H1 (cell line): ENCODE measurements around the gene APOL1. TPM values are rescaled to one million over a fixed set of nuclear protein-coding genes. Genes with fewer than 3 reads are reported as not detected.
"Not testable (repeated sequence)": the region's sequence is repeated elsewhere in the genome, so short reads cannot be mapped to it uniquely, and the experiment has no call there.

ENCODE experiments used
- CTCF ChIA-PET: fragments of 300-600 bp; sonication (Branson Sonifier 250); formaldehyde crosslinking; loops from one replicate; lab custom pipeline; 2021; ENCODE audit not compliant: partially characterized antibody; lab: Charles Lee
- POLR2A ChIA-PET: fragments of 300-600 bp; sonication (Branson Sonifier 250); formaldehyde crosslinking; loops from one replicate; lab custom pipeline; 2021; ENCODE audit warnings: inconsistent platforms; ENCODE audit not compliant: partially characterized antibody; lab: Charles Lee
- DNase-seq, 2 experiments: peaks; one replicate each; pipeline versions ENCODE4 v3.0.0 to v3.0.0-alpha.2; 2010 to 2022; ENCODE audit warnings: low spot score in 2 of 2, low read depth in 1 of 2, mixed read lengths in 1 of 2
- FAIRE-seq: peaks from 2 replicates; lab custom pipeline; 2011; peaks lifted over from hg19 to GRCh38; lab: Jason Lieb, UNC
- H2AFZ ChIP-seq: 2 replicates; pipeline ENCODE4 v1.8.1; 2012; ENCODE audit warnings: low read length, inconsistent platforms
- H2AK5ac ChIP-seq: 2 replicates; pipeline ENCODE4 v1.6.1; 2013; ENCODE audit warnings: low read depth, low read length
- H2BK120ac ChIP-seq: replicated peaks from 2 replicates; pipeline ENCODE3; 2013; ENCODE audit warnings: low read depth, low read length, inconsistent platforms
- H2BK12ac ChIP-seq: 2 replicates; pipeline ENCODE4 v1.6.1; 2013; ENCODE audit warnings: low read depth, low read length
- H2BK15ac ChIP-seq: 2 replicates; pipeline ENCODE4 v1.6.1; 2013; ENCODE audit warnings: low read length
- H2BK20ac ChIP-seq: 2 replicates; pipeline ENCODE4 v1.6.1; 2013; ENCODE audit warnings: low read length
- H2BK5ac ChIP-seq: 2 replicates; pipeline ENCODE4 v1.6.1; 2013; ENCODE audit warnings: low read depth, low read length
- H3K14ac ChIP-seq: 2 replicates; pipeline ENCODE4 v1.6.1; 2013; ENCODE audit warnings: inconsistent platforms; ENCODE audit not compliant: insufficient read length
- H3K18ac ChIP-seq: 2 replicates; pipeline ENCODE4 v1.6.1; 2013; ENCODE audit warnings: low read length; ENCODE audit errors: extremely low read depth
- H3K23ac ChIP-seq: 2 replicates; pipeline ENCODE4 v1.6.1; 2013; ENCODE audit warnings: inconsistent platforms; ENCODE audit not compliant: insufficient read length
- H3K23me2 ChIP-seq: 2 replicates; pipeline ENCODE4 v1.6.1; 2013; ENCODE audit warnings: low read depth, low read length
- H3K27ac ChIP-seq: 2 replicates; pipeline ENCODE4 v1.6.1; 2011; ENCODE audit warnings: low read depth, low read length, inconsistent platforms
- H3K27me3 ChIP-seq, 4 experiments: replicated peaks in 1 of 4; 1 replicate in 1 of 4; 2 replicates in 3 of 4; pipeline versions ENCODE4 v1.6.1 to v1.8.1; 2011 to 2013; ENCODE audit warnings: low read length in 3 of 4, mild to moderate bottlenecking in 3 of 4, inconsistent platforms in 2 of 4, mixed read lengths in 2 of 4, moderate library complexity in 1 of 4; ENCODE audit not compliant: control insufficient read depth in 3 of 4, insufficient read depth in 3 of 4; ENCODE audit errors: extremely low read depth in 1 of 4
- H3K36me3 ChIP-seq, 4 experiments: 2 replicates each; pipeline versions ENCODE4 v1.6.1 to v1.8.1; 2011 to 2013; ENCODE audit warnings: mild to moderate bottlenecking in 4 of 4, low read length in 3 of 4, moderate library complexity in 2 of 4, control low read depth in 1 of 4, inconsistent platforms in 1 of 4; ENCODE audit not compliant: insufficient read depth in 4 of 4, control insufficient read depth in 2 of 4
- H3K4ac ChIP-seq: replicated peaks from 2 replicates; pipeline ENCODE3; 2013; ENCODE audit warnings: low read length, low read depth, mixed read lengths, inconsistent platforms; ENCODE audit not compliant: insufficient read length
- H3K4me1 ChIP-seq, 4 experiments: replicated peaks in 1 of 4; 1 replicate in 1 of 4; 2 replicates in 3 of 4; pipeline versions ENCODE4 v1.6.1 to v1.8.1; 2011 to 2013; ENCODE audit warnings: low read length in 3 of 4, inconsistent platforms in 2 of 4, mixed read lengths in 1 of 4; ENCODE audit not compliant: insufficient read depth in 4 of 4, control insufficient read depth in 3 of 4
- H3K4me2 ChIP-seq, 2 experiments: 2 replicates each; pipeline versions ENCODE4 v1.6.1 to v1.8.1; 2011 to 2013; ENCODE audit warnings: low read depth in 2 of 2, low read length in 2 of 2, control low read depth in 1 of 2, inconsistent platforms in 1 of 2, mild to moderate bottlenecking in 1 of 2; ENCODE audit not compliant: insufficient read depth in 1 of 2
- H3K4me3 ChIP-seq, 4 experiments: fragments of 200-600, 300-600 bp in 1 of 4; sonication (generic), shearing (Covaris generic), sonication (Bioruptor Twin) in 1 of 4; 2 replicates each; pipeline versions ENCODE4 v1.5.1 to v1.8.1; 2011 to 2016; ENCODE audit warnings: low read length in 4 of 4, low read depth in 3 of 4, control low read depth in 2 of 4, inconsistent platforms in 2 of 4, mild to moderate bottlenecking in 2 of 4, mixed read lengths in 1 of 4, moderate library complexity in 1 of 4; ENCODE audit not compliant: insufficient read depth in 2 of 4; ENCODE audit errors: extremely low read depth in 1 of 4
- H3K56ac ChIP-seq: replicated peaks from 2 replicates; pipeline ENCODE3; 2013; ENCODE audit warnings: low read depth, mild to moderate bottlenecking, mixed read lengths, low read length, inconsistent platforms; ENCODE audit not compliant: insufficient read length
- H3K79me1 ChIP-seq: 2 replicates; pipeline ENCODE4 v1.6.1; 2013; ENCODE audit warnings: low read depth, low read length, control low read depth
- H3K79me2 ChIP-seq, 2 experiments: 2 replicates each; pipeline versions ENCODE4 v1.6.1 to v1.8.1; 2012 to 2013; ENCODE audit warnings: low read length in 2 of 2, mild to moderate bottlenecking in 2 of 2, inconsistent platforms in 1 of 2; ENCODE audit not compliant: insufficient read depth in 2 of 2, control insufficient read depth in 1 of 2
- H3K9ac ChIP-seq, 4 experiments: replicated peaks in 1 of 4; 1 replicate in 1 of 4; 2 replicates in 3 of 4; pipeline versions ENCODE4 v1.6.1 to v1.8.1; 2011 to 2013; ENCODE audit warnings: low read depth in 3 of 4, low read length in 3 of 4, control low read depth in 2 of 4, mild to moderate bottlenecking in 2 of 4, moderate library complexity in 2 of 4, inconsistent platforms in 1 of 4; ENCODE audit errors: extremely low read depth in 1 of 4
- H3K9me3 ChIP-seq, 2 experiments: 2 replicates each; pipeline versions ENCODE4 v1.6.1 to v1.8.1; 2012 to 2013; ENCODE audit warnings: mild to moderate bottlenecking in 2 of 2, moderate library complexity in 2 of 2, control low read depth in 1 of 2, inconsistent platforms in 1 of 2, low read depth in 1 of 2, low read length in 1 of 2, mixed read lengths in 1 of 2; ENCODE audit not compliant: insufficient read depth in 2 of 2
- H4K20me1 ChIP-seq, 2 experiments: replicated peaks in 1 of 2; 2 replicates each; pipeline versions ENCODE3 to v1.8.1; 2011 to 2013; ENCODE audit warnings: inconsistent platforms in 2 of 2, low read length in 2 of 2, mild to moderate bottlenecking in 1 of 2; ENCODE audit not compliant: insufficient read depth in 2 of 2, control insufficient read depth in 1 of 2
- H4K5ac ChIP-seq: 2 replicates; pipeline ENCODE4 v1.6.1; 2013; ENCODE audit warnings: low read length, low read depth, mixed read lengths, inconsistent platforms; ENCODE audit not compliant: insufficient read length
- H4K8ac ChIP-seq: 2 replicates; pipeline ENCODE4 v1.8.0; 2013; ENCODE audit warnings: mild to moderate bottlenecking, moderate library complexity, low read length, inconsistent platforms; ENCODE audit not compliant: insufficient read depth; ENCODE audit errors: extremely low read depth
- H4K91ac ChIP-seq: replicated peaks from 2 replicates; pipeline ENCODE3; 2013; ENCODE audit warnings: low read length, mixed read lengths, inconsistent platforms; ENCODE audit not compliant: insufficient read length
- WGBS, 2 experiments: shearing (Covaris generic) in 1 of 2; methylation state at CpG; one replicate each; pipeline versions ENCODE4 v1.1.6 to v1.1.7; 2013 to 2015; ENCODE audit warnings: low lambda C conversion rate in 2 of 2, mixed read lengths in 2 of 2, inconsistent platforms in 1 of 2, low coverage in 1 of 2, missing lambda C conversion rate in 1 of 2; ENCODE audit not compliant: insufficient replicate concordance in 2 of 2, insufficient coverage in 1 of 2, insufficient read length in 1 of 2; ENCODE audit errors: extremely low coverage in 1 of 2, missing lambda C conversion rate in 1 of 2; 5-methylcytosine and 5-hydroxymethylcytosine counted together
- polyA plus RNA-seq, 7 experiments: library from polyadenylated mRNA; depleted of rRNA in 3 of 7; stranded (reverse) in 5 of 7; unstranded in 2 of 7; fragments of >200 nt in 5 of 7; fragments of 200-250 nt in 2 of 7; gene quantifications; 1 replicate in 5 of 7; 2 replicates in 1 of 7; 4 replicates in 1 of 7; pipeline versions ENCODE4 v1.2.1 to v1.2.3, GENCODE V29; 2011 to 2013; ENCODE audit warnings: missing spikeins in 2 of 7, mixed read lengths in 2 of 7
- total RNA-seq: library from RNA; stranded (reverse); fragmentation: NEBNext Ultra II Directional; extraction: Animal tissue kit (Norgen Biotek cat#: 25700); gene quantifications from 2 replicates; pipeline ENCODE4 v1.2.1, GENCODE V29; 2021

The APOL1 gene
- total and polyA plus RNA-seq, 2 of the 8 experiments (the other 6 are each of a cell fraction or from before 2014, with no cell fraction given) = not detected

- H2AK5ac ChIP-seq, H3K79me1 ChIP-seq, H2BK120ac ChIP-seq, H3K4ac ChIP-seq, H3K4me3 ChIP-seq, H3K18ac ChIP-seq, H3K9me3 ChIP-seq, H3K23ac ChIP-seq, H4K8ac ChIP-seq, H4K5ac ChIP-seq, H3K14ac ChIP-seq, H2BK15ac ChIP-seq, H3K4me1 ChIP-seq, H2BK5ac ChIP-seq, H3K23me2 ChIP-seq, POLR2A ChIA-PET, H3K79me2 ChIP-seq, H3K9ac ChIP-seq, H3K56ac ChIP-seq, H2BK20ac ChIP-seq, H3K4me2 ChIP-seq, H3K27ac ChIP-seq, H3K27me3 ChIP-seq, H3K36me3 ChIP-seq, H4K91ac ChIP-seq, H2AFZ ChIP-seq, H4K20me1 ChIP-seq, FAIRE-seq, H2BK12ac ChIP-seq, DNase-seq: not testable (repeated sequence)
- WGBS, 2 experiments = 89% methylated on average over 7 of the region's 7 CpGs; no CpG with 5 or more reads in 1 of the 2 experiments
- CTCF ChIA-PET = interaction anchor here (1.3 to 3.1 kb wide), 5 partner anchors 8 to 69 kb away, joined by 3 to 13 read pairs (median 12); partner anchors contain the start of gene APOL2
Measured at GRCh38 chr22:36203441-36203840, 49.5 kb upstream of the APOL1 start.
